Epithelial cell of umbilical artery (primary cell): Measurements from ENCODE around the gene ETV4. TPM values are rescaled to one million over a fixed set of nuclear protein-coding genes. Genes with fewer than 3 reads are reported as not detected.

Experiments used
- total RNA-seq: library from RNA; depleted of rRNA; stranded (reverse); fragments of >200 nt; gene quantifications from 2 replicates; pipeline ENCODE4 v1.2.3, GENCODE V29; 2014

Gene ETV4
- 5.8 and 13.3 TPM in 2 replicates for total RNA-seq

DNA sequence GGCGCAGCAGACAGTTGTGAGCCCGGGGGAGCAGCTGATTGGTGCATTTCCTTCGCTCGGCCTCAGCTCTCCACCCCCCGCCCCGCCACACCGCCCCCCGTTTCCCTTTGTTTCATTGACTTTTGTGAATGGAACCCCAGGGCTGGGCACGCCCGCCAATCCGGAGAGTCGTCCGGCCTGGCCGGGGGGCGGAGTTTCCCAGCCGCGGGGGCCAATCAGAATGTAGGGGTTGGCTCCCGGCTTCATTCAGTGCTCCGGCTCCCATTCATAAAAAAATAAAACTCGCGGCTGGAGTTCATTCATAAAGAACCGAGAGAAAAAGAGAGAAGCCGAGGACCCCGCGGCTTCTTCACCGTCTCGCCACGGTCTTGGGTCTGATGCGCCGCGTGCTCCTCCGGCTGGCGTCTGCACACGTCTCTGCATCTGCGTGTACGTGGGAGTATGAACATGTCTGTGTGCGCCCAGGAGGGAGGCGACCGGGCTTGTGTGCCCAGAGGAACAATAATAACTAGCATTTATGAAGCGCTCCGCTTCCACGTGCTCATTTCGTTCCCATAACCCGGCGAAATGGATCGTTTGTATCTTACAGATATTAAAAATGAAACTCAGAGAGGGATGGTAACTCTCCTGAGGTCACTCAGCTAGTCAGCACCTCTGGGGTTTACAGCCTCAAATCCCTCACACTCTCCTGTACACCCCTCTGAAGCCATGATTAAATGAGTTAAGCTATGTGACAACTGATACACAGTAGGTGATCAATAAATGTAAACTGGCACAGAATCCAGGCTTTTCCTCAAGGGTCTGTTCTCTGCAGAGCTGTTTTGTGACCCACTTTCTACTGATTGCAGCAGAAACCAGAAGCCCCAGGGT lies at the start of gene ETV4:
Gene ETV4, minus strand, starts transcription at position 22 of the 870 bp plus-strand sequence. CDS start 723 bp downstream, outside the sequence.

DNA sequence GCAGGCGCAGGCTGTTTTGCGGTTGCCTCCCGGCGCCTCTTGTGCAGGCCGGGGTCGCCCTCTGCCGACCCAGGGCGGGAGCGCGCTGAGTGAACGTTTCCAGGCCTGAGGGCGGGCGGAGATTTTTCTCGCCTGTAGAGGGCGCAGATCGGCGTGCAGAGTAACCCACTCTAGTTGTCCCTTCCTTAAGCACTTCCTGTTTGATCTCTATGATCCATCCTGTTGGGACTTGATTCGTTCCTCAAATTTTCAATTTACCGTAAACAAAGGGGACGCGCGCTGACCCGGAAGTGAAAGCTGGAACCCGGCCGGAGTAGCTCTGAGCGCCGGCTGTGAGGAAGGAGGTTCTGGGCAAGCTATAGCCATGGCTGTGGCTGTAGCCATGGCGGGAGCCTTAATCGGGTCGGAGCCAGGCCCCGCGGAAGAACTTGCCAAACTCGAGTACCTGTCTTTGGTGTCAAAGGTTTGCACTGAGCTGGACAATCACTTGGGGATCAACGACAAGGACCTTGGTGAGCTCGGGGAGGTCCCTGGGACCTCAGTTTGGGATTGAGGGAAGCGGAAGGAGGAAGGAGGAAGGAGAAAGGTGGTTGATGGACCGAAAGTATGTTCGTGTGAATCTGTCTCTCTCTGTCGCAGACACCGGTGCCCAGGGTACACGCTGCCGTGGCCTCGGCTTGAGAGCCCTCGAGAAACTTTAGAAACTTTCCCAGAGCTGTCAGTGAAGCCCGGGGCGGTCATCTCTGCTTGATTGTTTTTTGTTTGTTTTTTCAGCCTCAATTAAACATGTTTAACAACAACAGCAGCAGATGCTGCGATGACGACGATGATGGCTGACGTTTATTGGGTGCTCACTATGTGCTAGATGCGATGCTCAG lies 62.2 kb downstream of the ETV4 start, which contains the start of gene DHX8:
Gene DHX8, plus strand, starts transcription at position 302 of the 878 bp plus-strand sequence. Its CDS starts 63 bp downstream, at position 365.

Other genes with a start within 250 kb of the ETV4 start
- gene ARL4D, start 147.3 kb downstream of the ETV4 start, total RNA-seq = 4.2 and 5.8 TPM in 2 replicates
- gene DHX8, start 62.4 kb downstream of the ETV4 start, total RNA-seq = 37.0 and 40.7 TPM in 2 replicates
- gene MEOX1, start 115.6 kb upstream of the ETV4 start, total RNA-seq = not detected in 2 replicates
- not detected in 2 replicates for gene SOST, start 212.5 kb upstream of the ETV4 start, total RNA-seq
- gene DUSP3, start 232.6 kb upstream of the ETV4 start, total RNA-seq = 33.8 and 49.7 TPM in 2 replicates
- not detected in 2 replicates for gene CFAP97D1, start 234.1 kb upstream of the ETV4 start, total RNA-seq